Stimulated activated CD8-positive, alpha-beta memory T cell treated with anti-CD3 and anti-CD28 coated beads, Interleukin-15, amount 100 ng/mL, for 4 hours (primary cell): ENCODE measurements around the gene SHROOM4.

Experiments used
- DNase-seq, 2 donors: peaks; one replicate each; pipeline ENCODE4 v3.0.0-alpha.2; 2020; ENCODE audit warnings: low read depth in 2 of 2

SHROOM4 gene

DNA sequence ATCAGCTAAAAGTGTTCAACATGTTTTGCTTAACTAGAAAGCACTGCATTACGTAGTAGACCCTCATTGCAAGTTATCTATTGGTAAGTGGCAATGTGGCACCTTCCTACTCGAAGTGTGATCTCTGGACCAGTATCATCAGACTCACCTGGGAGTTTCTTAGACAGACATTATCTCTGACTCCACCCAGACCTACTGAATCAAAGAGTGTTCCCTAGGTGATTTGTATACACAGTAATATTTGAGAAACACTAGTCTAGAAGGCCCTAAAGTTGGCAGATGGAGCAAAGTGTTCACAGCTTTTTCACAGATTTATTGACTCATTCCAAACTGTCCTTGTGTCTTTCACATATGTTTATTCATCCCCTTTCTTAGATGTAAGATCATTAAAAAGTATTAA is 35.7 kb downstream of the SHROOM4 start:
- no peak for DNase-seq

DNA sequence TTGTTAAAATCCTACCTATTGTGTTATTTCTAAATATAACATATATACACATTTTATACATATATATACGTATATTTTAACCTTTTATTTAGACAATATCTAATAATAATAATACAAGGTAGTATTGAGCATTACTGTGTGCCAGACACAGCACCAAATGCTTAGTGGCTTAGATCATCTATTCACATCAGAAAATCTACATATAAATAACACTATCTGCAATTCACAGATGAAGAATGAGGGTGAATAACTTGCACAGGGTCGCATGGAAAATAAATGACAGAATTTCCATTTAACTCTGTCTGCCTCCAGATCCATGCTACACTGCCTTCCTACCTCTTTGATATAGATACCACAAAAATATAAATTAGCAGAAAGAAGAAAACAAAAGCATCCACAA is 37.7 kb downstream of the SHROOM4 start:
- DNase-seq, result no peak

DNA sequence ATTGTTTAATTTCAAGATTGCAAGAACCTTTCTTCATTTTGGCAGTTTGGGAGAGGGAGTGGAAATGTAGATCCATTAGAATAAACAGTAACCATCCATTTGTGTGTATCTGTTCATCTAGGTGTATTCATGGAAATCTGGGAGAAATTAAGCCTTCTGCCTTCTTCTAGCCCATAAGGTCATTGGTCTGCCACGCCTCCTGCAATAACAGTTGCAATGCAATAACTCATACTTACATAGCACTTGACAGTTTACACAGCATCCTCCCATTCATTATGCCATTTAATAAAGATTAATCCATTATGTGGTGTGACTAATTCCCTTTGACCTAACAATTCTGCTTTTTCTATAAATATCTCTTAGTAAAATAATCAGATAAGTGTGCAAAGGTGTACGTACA is 42.6 kb downstream of the SHROOM4 start:
- DNase-seq, result no peak

DNA sequence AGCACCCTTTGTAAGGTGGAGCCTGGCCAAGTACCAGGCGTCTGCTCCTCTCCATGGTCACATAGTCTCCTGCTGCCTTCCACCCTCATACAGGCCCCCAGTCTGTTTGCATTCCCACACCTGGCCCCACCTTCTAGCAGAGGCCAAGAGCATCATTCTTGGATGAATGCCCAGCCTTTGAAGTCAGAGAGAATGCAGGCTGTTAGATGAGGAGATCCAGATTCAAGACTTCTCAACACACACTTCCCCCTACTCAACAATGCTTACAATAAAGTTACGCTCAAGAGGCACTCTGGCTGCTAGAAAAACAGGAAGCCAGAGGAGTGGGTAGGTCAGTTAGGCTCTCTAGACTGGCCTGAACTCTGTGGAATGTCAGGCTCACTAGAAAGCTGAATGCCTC is 43.3 kb downstream of the SHROOM4 start:
- no peak for DNase-seq

DNA sequence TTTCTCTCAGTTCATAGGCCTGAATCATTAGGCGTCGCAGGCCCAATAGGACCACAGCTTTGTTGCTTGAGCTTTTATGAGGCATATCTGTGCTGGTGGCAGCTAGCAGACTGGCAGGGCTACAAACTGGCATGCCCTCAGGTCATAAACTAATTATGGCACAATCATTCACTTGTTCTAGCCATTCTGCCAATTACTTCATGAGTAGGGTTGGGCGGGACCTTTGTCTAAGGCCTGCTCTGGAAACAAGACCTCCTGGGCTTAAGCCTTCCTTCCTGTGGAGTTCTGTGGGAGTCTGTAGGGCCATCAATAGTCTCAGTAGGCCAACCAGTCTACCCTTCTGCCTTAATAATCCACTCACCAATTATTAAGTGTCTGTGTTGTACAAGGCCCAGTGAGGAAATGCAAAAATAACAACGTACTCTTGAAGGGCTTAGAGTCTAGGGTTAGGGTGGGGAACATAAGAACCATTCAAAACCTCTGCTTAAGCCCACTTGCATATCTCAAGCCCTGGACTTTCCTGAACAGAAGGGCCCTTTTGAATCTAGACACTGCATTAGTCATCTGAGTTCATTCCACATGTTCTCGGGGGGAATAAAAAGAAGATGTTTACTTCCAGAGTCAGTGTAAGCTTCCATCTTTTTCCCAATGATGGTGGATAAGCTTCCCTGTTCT is 44.5 kb downstream of the SHROOM4 start:
- DNase-seq, result no peak

DNA sequence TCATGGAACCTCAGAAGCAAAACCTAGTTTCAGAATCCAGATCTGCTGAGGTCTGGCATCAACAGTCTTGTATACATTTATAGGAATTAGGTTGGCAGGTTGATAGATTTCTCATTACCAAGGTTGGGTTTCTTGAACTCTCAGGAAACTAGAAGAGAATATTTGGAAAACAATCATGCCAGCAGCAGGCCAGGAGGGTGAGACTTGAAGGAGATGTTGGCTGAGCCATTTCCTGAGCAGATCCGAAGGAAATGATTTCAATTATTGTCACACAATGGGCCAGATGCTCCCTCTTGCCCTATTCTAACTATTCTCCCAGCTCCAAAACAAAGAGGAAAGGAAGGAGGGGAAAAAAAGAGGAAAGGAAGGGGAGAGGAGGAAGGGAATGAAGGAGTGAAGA is 45.2 kb downstream of the SHROOM4 start:
- no peak for DNase-seq

DNA sequence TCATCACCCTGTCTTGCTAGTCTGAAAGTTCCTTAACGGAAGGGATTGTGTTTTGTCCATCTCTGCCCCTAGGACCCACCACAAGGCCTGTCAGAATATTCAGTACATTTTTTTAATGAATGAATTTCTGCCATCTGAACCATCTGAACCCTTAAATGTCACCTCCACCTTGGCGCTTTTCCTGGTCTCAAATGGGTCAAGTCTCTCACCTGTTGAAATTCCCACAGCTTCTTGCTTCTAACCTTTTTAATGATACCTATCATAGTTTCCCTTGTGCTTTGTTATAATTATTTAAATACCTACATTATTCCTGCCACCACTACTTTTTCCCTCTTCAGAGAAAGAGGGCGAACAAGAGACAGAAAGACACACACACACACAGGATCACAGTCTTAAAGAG is 48.0 kb downstream of the SHROOM4 start:
- DNase-seq, result no peak

DNA sequence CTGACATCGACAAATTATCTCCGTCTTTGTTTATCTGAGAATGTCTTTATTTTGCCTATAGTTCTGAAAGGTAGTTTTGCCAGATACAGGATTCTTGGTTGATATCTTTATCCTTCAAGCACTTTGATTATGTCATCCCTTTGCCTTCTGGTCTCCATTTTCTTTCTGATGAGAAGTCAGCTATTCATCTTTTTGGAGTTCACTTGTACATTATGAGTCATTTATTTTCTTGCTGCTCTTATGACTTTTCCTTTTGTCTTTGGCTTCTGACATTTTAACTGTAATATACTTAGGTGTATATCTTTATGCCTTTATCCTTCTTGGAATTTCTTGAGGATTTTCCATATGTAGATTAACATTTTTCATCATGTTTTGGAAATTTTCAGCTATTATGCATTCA is 51.4 kb downstream of the SHROOM4 start:
- no peak for DNase-seq

DNA sequence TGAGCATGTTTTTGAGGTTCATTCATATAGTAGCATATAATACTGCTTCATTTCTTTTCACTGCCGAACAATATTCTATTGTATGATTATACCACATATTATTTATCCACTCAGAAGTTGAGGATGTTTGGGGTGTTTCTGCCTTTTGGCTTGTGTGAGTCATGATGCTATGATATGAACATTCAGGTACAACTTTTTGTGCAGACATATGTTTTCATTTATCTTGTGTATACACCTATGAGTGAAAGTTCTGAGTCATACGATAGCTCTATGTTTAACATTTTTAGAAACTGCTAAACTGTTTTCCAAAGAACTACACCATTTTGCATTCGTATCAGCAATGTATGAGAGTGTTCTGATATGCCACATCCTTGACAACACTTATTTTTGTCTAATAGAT is 57.7 kb downstream of the SHROOM4 start:
- no peak for DNase-seq

DNA sequence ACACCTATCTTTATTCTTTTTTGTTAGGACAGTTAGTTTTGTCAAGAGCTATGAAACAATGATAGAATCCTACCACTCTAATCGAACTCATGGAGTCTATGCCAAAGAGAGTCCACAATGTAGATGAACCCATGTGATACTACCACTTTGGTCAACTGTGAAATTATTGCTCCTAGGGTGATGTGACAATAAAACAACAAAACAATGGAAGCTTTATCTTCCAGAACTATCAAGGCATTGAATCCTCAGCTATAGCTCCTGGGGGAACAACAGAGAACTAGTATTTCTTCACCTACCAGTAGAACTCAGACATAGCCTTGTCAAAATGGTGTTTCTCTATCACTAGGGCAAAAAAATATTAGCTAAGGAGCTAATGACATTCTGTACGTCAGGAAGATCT is 62.9 kb downstream of the SHROOM4 start:
- no peak for DNase-seq

DNA sequence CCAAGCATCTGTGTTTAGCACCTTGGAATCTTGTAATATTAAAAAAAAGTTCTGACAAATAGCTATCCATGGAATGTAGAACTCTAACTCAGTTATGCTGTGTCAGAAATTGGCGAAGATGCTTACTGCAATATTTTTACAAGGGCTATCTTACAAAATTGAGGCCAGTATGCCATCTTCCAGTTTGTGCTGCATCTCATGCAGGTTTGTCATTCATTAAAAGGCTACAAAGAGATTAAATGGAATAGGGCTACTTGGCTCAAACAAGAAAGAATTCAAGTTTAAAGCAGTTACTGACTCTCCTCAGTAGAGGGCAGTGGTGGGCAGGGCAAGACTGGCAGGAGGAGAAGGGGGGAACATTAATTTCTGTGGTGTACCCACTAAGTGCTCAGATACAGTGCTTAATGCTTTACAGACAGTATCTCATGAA is 66.5 kb downstream of the SHROOM4 start:
- no peak for DNase-seq

DNA sequence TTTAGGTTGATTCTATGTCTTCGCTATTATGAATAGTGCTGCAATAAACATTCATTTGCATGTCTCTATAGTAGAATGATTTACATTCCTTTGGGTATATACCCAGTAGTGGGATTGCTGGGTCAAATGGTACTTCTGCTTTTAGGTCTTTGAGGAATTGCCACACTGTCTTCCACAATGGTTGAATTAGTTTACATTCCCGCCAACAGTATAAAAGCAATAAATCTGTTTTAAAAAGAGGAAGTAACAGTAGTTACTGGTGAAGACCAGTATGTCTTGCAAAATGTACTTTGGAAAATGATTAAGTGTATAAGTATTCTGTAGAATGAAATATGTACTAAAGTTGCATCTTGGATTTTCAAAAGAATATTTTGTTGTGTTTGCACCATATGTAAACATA is 77.3 kb downstream of the SHROOM4 start:
- no peak for DNase-seq

DNA sequence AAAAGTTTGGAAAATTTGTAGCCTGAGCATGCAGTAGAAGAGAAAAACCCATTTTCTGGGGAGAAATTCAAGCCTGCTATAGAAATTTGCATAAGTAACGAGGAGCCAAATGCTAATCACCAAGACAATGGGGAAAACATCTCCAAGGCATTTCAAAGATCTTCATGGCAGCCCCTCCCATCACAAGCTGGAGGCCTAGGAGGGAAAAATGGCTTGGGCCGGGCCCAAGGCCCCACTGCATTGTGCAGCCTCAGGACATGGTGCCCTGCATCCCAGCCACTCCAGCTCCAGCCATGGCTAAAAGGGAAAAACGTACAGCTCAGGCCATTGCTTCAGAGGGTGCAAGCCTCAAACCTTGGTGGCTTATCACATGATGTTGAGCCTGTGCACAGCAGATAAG is 87.7 kb downstream of the SHROOM4 start:
- no peak for DNase-seq

DNA sequence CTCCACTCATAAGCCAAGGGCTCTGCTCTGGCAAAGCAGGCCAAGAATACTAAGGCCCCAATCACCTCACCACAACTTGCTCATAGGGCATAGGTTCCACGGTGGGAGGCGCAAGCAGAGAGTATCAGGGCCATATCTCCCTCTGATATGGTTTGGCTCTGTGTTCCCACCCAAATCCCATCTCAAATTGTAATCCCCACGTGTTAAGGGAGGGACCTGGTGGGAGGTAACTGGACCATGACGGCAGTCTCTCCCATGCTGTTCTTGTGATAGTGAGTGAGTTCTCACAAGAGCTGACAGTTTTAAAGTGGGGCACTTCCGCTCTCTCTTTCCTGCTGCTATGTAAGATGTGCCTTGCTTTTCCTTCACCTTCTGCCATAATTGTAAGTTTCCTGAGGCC is 88.7 kb downstream of the SHROOM4 start:
- no peak for DNase-seq

DNA sequence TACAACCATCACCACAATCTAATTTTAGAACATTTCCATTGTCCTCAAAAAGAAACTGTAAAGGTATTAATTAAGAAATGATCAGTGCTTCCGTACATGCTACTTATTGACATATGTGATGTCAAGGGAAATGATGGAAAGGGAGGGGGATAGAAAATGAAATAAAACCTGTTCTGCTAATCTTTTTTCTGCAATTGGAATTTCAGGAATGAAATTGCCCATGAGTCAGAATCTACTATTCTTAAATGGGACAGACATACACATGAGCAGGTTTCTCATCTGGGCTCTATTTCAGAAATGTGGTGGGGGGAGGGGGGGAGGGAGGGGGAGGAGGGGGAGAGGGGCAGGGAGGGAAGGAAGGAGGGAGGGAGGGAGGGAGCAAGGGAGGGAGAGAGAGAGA is 91.0 kb downstream of the SHROOM4 start:
- no peak for DNase-seq

DNA sequence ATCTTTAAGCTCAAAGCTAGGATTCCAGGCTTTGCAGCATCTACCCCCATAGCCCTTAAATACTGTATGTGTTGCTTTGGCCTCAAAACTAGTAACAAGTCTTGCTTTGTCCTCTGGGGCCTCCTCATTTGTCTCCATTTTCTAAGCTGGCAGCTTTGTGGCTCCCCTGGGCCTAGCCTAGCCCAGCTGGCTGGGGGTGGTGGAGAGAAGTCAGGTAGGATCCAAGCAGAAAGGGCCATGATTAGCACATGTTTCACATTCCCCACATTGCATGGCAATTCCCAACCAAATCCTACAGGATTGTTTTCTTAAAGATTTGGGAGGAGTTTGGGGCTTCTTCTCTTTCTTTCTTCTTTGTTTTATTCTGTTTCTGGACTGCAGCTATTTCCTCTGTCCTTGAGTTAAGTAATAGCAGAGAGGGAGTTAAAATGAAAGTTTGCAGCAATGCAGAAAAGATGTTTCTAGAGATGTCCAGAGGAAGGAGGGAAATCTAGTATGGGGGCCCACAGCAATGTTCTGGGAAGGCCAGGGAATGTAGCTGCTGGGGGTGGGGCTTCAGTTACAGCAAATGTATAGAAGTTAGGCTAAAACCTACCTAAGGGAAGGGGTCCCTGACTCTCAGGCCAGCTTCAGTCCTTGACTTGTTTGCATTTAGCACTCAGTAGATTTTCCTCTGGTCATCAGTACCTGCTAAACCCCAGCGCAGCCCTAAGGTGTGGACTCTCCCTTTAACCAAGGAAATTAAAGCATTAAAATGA is 92.1 kb downstream of the SHROOM4 start:
- DNase-seq, result no peak

DNA sequence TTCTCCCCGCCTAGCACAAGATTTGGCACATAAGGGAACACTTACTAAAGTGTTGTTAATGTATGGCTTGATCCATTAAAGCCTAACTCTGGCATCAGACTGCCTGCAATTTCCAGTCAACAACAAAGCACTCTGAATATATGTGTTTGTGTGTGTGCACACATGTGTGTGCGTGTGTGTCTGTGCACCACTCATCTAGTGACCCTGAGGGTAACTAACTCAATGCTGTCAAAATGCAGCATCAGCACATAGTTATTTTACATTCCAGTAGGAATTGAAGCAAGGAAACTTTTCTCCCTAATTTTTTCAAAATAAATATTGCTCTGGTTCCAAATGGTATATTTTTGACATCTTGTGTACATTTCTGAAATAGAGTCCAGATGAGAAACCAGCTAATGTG is 94.4 kb downstream of the SHROOM4 start:
- no peak for DNase-seq

DNA sequence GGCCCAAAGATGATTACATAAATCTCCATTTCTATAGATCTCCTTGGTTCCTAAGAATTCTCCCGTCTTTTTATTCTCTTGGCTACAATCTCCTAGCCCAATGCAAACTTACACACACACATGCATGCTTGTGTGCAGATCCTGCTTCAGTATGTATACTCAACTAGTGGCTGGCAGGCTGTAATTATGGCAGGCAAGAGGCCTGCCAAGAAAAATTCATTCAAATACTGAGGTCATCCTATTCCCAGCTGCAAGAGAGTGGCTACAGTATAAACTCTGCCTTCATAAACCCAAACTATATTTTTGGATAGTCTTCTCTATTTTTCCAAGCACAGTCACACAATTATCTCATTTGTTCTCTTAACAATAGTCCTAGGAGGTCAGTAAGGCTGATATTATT is 95.2 kb downstream of the SHROOM4 start:
- DNase-seq, result no peak

DNA sequence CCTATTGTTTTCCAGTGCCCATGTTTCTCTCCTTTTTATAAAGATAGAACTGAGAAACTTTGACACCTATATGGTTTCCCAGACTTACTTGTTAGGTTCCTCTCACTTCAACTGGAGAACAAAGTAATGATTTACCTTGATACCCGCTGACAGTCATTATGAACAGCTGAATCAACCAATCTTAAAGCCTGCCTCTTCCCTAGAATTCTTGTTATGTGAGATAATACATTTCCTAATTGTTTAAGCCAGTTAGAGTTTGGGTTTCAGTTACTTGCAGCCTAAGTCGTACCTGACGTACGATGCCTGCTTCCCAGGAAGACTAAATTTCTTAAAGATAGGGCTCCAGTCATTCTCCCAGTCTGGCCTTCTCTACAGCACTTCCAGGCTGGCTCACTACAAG is 97.3 kb downstream of the SHROOM4 start:
- no peak for DNase-seq

DNA sequence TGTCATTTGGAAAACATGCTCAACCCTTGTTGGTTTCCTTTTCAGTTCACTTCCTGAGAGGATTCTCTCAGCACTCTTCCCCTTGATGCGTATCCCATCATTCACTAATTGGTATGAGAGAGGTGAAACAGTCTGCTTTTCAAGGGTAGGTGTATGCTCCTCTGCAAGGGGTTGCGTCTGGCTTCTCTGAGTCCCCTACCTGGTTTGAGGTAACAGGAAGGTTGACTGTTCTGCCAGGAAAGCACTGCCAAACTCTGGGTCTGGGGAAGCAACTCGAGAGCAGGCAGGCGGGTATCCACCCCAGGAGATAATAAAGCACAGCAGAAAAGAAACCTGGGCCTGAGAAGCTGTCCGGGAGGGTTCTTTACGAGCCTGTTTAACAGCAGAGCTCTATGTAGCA is 101.2 kb downstream of the SHROOM4 start:
- DNase-seq, result no peak

DNA sequence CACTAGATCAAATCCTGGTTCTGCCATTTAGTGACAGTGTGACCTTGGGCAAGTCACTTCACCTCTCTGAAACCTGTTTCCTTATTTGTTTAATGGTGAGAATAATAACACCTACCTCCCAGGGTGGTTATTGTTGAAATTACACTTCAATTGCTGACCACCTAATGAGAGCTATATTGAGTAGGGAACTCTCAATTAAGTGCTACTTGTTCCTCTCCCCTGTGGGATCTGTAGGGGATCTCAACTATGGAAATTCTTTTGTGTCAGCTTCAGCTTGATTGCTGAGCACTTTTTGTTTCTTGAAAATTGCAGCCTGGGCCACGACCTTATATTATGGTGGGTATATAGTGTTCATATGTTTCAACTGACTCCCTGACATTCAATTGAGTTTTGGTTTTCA is 102.1 kb downstream of the SHROOM4 start:
- no peak for DNase-seq

DNA sequence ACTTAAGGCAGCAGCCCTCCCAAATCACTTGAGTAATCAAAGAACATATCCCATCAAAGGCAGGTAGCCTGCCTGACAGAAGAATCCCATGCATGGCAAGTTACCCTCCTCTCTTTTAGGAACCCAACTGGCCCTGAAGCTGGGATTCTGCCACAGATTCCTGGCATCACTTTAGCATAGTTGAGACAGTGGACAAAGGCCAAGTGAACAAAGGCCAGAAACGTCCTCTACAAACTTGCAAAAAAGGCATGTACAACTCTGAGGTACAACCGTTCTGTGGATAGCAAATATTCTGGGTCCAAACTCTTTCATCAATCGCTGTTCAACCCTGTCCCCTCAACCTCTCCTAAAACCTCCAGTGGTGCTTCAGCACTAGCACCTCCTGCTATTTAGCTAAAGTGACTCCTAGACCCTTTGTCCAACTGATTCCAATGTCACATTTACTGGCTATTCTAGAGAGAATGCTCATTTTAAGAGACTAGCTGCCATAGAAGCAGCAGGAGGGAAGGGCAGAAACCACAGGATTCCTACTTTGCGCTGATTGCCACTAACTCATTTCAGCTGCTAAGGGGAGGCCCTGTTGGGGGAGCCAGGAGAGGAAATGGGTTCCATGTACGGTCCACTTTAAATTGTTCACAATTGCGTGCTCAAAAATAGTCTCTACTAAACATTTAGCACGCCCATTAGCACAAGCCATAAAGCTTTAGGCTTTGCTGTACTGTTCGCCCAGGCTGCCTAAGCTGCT is 105.9 kb downstream of the SHROOM4 start:
- no peak for DNase-seq

DNA sequence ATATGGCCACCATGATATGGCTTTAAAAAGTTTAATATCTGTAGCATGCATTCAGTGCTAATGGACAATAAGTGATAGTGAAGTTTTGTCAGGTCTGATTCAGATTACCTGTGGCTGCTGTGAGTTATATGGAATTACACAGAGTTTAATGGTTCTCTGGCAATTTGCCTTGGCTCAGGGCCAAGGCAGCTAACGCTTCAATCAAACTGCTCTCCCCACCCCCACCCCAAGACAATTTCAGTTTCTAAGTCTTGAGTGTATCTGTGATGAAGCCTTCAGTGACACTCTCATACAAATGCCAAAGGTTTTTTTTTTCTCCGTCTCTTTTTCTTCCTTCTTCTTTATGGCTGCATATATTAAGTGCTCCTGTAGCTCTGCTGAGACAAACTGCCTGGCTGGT is 106.6 kb downstream of the SHROOM4 start:
- DNase-seq, result no peak
